GM18858 (cell line): ENCODE measurements around the gene PSMB7.
"Not testable (repeated sequence)": the region's sequence is repeated elsewhere in the genome, so short reads cannot be mapped to it uniquely, and the experiment has no call there.

Experiments used
- ATAC-seq: cut with Tn5 transposase; IDR thresholded peaks from one replicate; pipeline ENCODE4 v1.9.1; 2021; ENCODE audit not compliant: unreplicated experiment

PSMB7 gene

DNA sequence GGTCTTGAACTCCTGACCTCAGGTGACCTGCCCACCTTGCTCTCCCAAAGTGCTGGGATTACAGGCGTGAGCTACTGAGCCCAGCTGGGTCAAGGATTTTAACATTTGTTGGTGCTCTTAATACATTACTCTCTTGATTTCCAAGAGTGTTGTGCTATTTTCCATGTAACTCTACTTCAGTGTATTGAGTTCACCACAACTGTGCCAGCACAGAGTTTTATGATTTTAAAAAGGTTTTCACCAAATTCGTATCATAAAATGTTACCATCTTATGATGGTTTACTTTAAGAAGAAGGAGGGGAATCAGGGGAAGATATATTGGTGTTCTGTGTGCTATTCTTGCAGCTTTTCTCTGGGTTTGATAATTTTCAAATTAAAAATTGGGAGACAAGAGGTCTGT, 28.4 kb upstream of the PSMB7 start:
- no peak for ATAC-seq

DNA sequence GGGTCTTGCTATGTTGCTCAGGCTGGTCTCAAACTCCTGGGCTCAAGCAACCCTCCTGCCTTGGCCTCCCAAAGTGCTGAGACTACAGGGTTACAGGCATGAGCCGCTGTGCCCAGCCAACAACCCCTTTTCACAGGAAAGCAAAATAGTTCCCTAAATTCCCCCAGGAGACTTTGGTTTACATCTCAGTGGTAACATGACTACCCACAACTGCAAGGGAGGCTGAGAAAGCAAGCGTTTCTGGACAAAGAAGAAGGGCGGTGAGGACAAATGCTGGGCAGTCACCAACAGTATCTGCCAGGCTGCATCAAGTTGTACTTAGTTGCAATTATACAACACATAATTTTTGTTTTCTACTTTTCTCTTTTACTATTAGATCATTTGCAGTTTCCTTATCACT, 27.6 kb upstream of the PSMB7 start:
- ATAC-seq: no peak

DNA sequence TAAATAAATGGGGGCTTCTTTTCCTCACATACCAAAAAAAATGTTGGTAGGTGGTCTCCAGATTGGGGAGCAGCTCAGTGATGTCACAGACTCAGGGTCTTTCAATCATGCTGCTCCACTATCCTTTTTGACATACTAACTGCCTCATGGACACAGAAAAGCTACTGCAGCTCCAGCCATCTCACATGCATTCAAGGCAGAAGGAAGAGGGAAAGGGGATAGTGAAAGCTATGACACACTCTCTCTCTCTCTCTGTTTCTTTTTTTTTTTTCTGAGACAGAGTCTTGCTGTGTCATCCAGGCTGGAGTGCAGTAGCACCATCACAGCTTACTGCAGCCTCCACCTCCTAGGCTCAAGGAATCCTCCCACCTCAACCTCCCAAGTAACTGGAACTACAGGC, 27.1 kb upstream of the PSMB7 start:
- no peak for ATAC-seq

DNA sequence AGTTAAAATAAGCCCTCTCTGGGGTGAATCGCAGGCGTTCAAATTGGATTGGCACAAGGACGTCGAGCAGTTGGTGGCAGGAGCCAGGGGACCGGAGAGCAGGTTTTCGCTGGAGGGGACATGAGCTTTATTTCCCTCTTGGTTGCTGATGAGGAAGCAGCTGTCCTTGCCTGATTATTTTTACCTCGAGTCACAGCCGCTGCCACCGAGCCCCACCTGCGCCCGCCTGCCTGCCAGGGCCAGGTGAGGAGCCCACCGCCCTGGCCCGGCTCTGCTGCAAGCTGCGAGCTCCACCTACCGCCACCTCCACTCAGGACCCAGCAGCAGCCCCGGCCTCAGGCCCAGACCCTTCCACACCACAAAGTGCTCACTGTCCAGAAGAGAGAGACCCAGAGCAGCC, 26.0 kb upstream of the PSMB7 start:
- ATAC-seq: no peak

DNA sequence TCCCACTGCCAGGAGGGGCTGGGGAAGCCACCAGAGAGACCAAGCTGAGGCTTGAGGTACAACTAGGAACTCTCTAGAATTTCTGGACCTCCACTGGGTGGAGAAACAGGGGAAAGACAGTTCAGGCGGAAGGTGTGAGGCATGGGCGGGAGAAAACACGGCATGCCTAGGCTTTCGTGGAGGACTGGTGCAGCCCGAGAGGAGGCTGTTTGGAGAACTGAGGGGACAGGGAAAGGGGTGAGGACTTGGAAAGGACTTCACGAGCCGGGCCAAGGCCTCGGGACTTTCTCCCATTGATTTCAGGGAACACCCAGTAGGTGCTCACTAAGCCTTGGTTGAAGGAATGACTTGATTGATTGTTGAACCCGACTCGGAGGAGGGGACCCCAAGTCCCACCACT, 25.5 kb upstream of the PSMB7 start:
- ATAC-seq: no peak

DNA sequence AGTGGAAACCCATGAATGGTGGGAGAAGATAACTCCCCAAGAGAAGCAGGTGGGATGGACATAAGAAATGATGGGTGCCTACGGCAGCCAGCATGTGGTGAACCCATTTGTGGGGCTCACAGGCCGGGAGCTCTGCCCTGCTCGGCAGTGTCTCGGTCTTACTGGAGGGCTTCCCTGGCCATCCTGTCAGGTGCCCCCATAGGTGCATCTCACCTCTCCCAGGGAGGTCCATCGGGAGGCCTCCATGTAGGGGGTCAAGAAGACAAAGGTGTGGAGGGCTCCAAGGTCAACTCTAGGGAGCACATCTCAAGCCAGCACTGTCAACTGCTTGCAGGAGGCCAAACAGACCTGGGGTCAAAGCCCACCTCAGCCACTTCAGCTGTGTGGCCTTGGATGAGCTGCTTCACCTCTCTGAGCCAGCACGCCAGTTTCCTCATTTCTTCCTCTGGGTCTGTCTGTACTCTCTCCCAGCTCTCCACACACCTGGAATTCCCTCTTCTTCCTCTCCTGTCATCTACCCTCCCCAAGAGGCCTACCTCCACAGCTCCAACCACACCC, 24.5 kb upstream of the PSMB7 start:
- ATAC-seq: no peak

DNA sequence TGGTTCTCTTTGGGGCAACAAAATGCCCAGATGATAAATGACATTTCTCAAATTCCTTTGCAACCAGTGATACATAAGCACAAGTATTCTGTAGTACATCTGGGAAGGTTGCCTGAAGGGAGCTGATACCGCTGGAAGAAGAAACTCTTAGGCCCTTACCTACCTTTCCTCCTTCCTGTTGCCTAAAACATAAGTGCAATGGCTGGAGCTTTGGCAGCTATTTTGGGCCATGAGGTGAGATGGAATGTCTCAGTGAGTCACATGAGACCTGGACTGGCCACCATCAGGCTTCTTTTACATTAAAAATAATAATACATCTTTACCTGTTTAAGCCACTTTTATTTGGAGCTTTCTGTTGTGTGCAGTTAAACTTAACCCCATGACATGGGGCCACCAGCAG, 23.8 kb upstream of the PSMB7 start:
- ATAC-seq: no peak

DNA sequence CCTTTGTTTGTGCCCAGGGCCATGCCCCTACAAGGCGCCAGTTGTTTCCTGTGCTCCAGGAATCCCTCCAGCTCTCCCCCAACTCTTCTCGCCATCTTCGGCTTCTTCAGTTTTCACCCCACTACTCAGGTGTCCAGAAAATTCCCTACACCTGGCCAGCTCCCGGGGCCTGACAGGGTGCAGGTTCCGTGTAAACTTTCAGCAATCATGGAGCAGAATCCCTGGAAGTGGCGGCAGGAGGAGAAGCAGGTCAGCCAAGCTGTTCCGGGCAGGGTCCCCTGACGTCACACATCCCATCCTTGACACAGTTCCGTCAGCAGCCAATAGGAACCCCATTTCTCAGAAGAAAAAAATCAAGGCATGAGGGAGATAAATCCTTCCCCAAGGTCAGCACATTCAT, 22.8 kb upstream of the PSMB7 start:
- ATAC-seq: no peak

DNA sequence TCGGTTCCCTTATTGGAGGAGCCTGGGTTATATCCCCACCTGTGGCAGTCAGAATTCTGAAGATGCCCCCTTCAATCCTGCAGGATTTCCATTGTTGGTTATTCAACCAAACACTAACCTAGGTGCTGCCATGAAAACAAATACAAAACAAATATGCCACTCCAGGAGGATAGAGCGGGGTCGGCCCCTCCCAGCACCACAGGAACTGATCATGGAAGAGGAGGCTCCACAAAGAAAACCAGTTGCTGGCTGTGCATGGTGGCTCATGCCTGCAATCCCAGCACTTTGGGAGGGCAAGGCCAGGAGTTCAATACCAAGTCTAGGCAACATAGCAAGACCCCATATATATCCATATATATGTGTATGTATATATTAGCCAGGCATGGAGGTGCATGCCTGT, 21.8 kb upstream of the PSMB7 start:
- no peak for ATAC-seq

DNA sequence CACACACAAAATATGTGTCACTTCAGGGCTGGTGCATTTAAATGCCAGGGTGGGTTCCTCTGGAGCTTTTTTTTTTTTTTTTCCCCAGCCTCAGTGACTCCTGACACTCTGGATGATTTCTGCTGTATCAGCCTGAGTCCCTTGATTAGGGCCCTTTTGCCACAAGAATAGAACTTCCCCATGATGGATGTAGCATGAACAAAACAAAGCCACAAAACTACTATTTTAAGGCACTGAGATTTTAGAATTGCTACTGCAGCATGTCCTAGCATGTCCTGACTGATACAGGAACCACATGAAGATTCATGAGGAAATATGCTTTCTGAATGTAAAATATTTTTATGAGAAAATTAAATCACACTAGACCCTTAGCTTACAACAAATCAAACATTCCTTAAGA, 21.1 kb upstream of the PSMB7 start:
- no peak for ATAC-seq

DNA sequence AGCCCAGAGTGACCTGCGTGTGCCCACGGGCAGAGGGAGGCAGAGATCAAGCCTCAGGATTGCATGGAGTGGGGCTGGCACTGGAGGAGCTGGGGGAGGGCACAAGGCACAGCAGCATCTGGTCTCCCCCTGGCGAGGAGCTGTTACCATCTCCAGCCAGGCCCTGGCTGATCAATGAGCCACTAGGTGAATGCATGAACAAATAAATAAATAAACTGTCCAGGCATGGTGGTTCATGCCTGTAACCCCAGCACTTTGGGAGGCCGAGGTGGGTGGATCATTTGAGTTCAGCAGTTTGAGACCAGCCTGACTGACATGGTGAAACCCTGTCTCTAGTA, 14.3 kb upstream of the PSMB7 start:
- ATAC-seq: no peak

DNA sequence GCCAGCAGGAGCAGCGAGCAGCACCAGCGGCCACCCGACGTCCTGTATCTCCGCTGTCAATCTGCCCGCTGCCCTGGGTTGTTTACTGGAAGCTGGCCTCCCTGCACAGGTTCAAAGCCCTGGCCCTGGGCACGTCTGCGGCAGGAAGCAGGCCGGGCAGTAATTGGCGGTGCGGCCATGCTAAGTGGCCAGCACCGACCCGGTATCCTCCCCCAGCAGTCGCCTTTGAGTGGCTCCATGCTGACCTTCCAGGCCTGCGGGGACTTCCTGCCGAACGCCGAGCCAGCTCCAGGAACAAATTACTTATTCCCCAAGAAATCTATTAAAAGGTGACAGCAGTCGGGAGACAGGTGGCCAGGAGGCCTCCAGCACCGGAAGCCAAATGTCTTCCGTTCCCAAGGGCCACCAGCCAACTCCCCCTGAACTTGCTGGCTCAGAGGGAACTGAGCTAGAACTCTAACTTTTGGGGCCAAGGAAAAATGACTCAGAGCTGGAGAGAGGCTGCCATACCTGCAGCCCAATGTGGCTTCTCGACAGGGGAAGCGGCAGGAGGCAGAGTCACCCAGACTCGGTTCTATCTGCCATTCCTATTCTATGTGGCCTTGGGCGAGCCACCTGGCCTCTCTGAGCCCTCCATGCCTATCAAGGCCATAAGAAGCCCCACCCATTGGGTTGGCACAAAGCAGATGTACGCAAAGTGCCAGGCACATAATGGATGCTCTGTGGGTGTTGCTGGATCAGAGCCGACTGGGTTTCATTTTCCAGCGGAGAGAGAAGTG, 13.7 kb upstream of the PSMB7 start:
- no peak for ATAC-seq

DNA sequence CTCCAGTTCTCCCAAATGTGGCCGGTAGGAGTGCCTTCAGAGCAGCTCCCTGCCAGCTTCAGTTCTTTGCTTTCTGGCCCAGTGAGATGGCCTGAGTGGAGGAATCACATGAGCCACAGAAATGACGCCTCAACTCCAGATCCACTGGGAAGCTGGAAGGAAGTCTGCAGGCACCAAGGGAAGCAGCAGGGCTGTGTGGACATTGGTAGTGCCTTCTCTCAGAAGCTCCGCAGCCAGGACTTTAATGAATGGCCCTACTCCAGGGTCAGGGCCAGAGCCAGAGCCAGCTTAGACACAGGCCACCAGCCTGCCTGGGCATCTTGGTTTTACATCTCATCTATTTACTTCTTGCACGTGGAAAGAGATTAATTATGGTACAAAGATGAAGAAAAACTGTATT, 12.0 kb upstream of the PSMB7 start:
- ATAC-seq: no peak

DNA sequence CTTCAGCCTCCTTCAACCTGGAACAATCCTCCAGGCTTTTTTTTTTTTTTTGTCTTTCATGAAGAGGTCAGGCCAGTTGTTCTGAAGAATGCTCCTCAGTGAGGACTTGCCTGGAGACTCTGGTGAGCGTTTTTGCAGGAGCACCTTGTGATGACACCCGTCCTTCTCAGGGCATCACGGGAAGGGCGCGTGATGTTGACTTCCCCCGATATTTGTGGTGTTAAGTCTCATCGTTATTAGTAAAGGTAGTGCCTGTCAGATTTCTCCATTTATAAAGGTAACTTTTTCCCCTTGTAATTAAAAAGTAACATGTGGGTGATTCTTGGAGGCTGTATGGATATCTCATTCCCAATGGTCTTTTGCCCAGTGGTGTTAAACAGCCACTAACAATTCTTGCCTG, 11.1 kb upstream of the PSMB7 start:
- no peak for ATAC-seq

DNA sequence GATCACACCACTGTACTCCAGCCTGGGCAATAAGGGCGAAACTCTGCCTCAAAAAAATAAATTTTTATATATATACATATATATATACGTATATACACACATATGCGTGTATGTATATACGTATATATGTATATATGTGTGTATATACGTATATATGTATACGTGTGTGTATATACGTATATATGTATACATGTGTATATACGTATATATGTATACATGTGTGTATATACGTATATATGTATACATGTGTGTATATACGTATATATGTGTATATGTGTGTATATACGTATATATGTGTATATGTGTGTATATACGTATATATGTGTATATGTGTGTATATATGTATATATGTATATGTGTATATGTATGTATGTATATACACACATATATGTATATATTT, 10.5 kb upstream of the PSMB7 start:
- not testable (repeated sequence) for ATAC-seq

DNA sequence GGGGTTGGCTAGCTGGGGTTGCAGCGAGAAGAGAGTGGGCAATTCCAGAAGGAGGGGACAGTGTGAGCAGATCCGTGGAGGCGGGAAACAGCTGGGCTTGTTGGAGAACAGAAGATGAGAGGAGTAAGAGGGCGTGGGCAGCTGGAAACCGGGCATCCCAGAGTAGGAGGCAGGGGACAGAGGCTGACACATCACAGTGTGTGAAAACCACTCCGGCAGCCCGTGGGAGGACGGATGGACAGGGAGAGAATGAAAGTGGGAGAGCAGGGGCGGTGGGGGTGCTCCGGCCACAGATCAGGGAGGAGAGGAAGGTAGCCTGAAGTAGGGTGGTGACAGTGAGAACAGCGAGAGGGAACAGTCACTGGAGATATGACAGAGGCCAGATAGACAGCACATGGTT, 8.3 kb upstream of the PSMB7 start:
- ATAC-seq: no peak

DNA sequence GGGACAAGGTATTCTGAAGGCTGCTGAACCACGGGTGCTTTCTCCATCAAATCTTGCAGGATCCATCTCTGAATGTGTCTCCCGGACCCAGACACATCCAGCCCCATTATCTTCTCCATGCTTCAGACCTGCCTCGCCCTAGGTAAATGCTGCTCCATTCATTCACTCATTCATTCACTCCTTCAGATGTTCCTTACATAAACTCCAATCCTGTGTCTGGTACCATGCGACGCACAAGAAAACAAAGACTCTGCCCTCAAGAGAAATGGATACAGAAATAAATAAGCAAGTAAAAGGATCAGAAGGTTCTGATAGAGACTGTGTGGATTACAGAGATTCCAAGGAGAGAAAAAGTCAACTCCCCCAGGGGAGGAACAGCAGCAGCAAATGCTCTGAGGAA, 7.9 kb upstream of the PSMB7 start:
- ATAC-seq: no peak

DNA sequence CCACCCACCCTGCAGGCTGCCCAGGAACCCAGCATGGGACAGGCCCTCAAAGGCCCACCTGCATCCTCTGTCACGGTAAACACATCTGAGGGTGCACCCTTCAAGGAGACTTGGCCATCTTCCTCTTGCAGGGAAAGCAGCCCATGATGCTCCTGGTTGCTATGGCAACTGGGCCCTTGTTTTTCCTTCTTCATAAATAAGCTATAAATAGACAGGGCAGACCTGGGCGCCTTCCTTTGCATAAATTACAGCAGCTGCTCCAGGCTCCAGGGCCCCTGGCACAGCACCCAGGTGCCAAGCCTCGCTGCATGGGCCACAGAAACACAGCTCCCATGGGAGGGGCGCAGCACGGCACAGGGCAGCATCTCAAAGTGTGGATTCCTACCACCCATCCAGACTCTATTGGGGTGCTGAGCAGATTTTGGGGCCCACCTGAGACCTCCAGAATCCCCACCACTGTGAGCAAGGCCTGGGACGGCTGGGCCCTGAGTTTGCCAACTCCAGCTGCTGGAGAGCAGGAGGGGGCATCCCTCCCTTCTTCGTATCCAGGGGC, 5.8 kb upstream of the PSMB7 start:
- ATAC-seq: no peak

DNA sequence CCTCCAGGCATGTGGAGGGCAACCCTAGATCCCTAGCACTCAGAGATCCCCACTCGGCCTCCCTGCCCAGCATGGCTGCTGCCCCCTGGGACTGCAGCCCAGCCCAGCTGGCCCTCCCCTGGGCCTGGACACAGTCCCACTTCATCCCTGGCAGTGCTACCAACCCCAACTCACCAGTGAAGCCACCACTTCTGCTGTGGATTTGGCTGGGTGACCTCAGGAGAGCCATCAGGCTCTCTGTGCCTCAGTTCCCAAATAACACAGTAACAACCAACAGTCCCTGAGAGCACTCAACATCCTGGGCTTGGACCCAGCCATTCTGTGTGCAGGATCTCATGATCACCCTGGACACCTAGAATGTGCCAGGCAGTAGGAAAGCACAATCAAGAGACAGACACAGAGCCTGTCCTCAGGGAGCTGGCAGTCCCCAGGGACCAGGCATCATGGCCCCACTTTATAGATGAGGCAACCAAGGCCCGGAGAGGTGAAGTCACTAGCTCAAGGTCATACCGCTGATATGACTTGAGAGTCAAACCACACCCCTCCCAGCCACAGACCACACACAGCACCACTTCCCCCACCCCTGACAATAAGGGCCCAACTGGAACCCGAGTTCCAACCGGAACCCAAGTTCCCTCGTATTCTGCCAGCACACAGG, 4.7 kb upstream of the PSMB7 start:
- ATAC-seq: no peak

DNA sequence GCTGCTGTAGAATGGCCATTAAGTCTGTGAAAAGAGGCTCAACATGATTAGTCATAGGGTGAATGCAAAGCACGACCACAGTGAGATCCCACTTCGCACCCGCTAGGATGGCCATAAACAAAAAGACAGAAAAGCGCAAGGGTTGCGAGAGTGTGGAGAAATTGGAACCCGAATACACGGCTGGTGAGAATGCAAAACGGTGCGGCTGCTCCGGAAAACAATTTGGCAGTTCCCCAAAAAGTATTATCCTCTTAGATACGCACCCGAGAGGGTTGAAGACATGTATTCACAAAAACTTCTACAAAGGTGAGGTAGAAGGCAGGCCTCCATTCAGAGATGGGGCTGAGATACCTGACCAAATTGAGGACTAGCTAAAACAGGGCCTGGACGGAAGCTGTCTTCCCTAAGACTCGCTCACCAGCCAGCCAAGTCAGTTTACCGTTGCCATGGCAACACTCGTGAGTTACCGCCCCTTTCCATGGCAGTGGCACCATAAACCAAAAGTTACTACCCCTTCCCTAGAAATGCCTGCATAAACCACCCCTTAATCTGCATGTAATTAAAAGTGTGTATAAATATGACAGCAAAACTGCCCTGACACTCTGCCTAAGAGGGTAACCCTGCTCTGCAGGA, 726 bp upstream of the PSMB7 start:
- no peak for ATAC-seq

DNA sequence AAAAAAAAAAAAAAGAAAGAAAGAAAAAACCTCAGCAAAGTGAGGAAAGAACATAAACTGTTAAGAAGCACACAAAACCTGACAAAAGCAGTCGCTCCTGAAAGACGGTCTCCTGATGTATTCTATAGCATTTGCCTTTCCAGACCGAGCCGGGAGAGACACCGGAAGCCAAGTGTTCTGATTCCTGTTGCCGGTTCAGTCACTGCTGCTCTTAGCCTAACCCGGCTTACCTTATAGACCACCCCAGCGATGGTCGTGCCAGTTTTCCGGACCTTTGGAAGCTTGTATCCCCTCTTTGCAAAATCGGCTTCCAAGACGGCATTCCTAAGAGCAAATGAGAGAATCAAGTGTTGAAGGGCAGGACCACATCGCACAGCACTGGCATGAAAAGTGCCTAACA, 630 bp downstream of the PSMB7 start:
- ATAC-seq: no peak

DNA sequence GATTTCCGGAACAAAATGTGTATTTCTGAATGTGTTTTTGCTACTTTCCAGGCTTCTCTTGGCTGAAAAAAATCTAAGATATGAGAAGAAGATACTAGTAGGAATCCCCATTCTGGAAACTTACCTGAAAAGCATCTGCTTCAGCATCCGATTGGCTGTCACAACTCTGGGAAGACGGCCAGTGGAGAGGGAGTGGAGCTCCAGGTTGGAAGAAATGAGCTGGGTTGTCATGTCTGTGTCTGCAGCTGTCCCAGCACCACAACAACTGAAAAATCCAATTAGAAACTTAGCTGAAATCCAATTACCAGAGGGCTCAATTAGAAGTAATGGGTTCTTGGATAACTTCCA, 3.0 kb downstream of the PSMB7 start:
- ATAC-seq: no peak
